Urinary bladder (tissue), 4 donors: ENCODE data around the gene COG2. TPM values are rescaled to one million over a fixed set of nuclear protein-coding genes. Genes with fewer than 3 reads are reported as not detected.

Experiments used
- DNase-seq: peaks from one replicate; pipeline ENCODE4 v3.0.0-alpha.2; 2015; ENCODE audit errors: extremely low spot score
- H3K27ac ChIP-seq: one replicate; pipeline ENCODE4 v1.5.1; 2013; ENCODE audit warnings: low read depth, mild to moderate bottlenecking, moderate library complexity
- H3K36me3 ChIP-seq: one replicate; pipeline ENCODE4 v1.6.1; 2013; ENCODE audit warnings: mild to moderate bottlenecking, moderate library complexity; ENCODE audit not compliant: insufficient read depth
- H3K4me1 ChIP-seq: one replicate; pipeline ENCODE4 v1.6.1; 2013; ENCODE audit warnings: mild to moderate bottlenecking, moderate library complexity; ENCODE audit not compliant: insufficient read depth
- H3K4me3 ChIP-seq: one replicate; pipeline ENCODE4 v1.5.1; 2013; ENCODE audit warnings: low read depth, low read length
- WGBS: extraction: QIAGEN DNeasy Blood & Tissue Kit; methylation state at CpG from one replicate; pipeline ENCODE4 v1.1.7; 2013; 5-methylcytosine and 5-hydroxymethylcytosine counted together
- polyA plus RNA-seq: library from polyadenylated mRNA; stranded (reverse); fragments of 200-250 nt; gene quantifications from one replicate; pipeline ENCODE4 v1.2.3, GENCODE V29; 2013
- total RNA-seq: library from RNA; depleted of rRNA; stranded (reverse); fragments of >200 nt; gene quantifications from one replicate; pipeline ENCODE4 v1.2.3, GENCODE V29; 2014
- donor health status: healthy with polysubstance abuse.
- donor health status: healthy.

The COG2 gene
- total and polyA plus RNA-seq, 2 donors: 14.3 to 29.1 TPM

DNA sequence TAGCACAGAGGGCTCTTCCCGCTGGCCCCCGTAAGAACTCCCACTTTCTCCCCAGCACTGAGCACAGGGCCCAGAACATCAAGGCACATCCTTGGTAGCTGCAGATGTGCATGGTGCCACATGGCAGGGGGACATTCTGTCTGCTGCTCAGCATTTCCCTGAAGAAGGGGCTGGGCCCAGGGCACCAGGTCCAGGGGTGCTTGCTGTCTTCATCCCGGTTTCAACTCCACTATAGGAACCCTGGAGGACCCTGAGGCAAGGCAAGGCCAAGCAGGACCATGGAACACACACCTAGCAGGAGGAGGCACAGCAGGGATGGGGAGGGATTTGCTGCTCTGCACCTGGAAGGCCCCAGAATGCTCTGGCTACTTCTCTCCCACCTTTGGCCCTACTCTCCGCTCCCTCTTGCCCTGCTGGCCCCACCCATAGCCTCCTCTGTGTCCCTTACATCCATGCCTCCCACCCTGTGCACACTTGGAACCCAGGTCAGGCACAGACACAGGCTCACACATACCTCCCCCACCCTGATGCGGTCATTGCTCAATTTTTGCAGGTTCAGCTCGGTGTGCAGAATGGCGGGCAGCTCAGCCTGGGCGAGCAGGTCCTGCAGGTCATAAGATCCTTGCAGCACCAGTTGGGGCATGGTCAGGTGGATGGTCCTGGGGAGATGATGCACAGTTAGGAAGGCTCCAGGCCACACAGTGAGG is 61.6 kb downstream of the COG2 start:
- Histone ChIP-seq H3K4me3 (no peak overlapping the region), H3K27ac (no peak overlapping the region), H3K36me3 (no peaks in the 10 kb centered on the region), H3K4me1 (no peaks in the 10 kb centered on the region)
- DNase-seq: no peak
- 93% methylated on average over 8 of the region's 8 CpGs for WGBS

DNA sequence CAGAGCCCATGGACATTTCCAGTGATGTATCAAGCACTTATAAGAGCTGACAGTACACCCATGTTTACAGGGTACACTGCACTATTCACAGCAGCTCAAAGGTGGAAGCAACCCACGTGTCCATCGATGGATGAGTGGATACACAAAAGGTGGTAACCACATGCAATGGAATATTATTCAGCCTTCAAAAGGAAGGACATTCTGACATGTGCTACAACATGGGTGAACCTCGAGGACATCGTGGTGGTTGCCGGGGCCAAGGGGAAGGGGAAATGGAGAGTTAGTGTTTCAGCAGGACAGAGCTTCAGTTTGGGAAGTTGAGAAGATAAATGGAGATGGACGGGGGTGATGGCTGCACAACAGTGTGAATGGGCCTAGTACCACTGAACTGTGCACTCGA is 62.5 kb downstream of the COG2 start:
- no peak for DNase-seq
- Histone ChIP-seq H3K27ac (no peak overlapping the region), H3K4me3 (no peak overlapping the region), H3K4me1 (no peaks in the 10 kb centered on the region), H3K36me3 (no peaks in the 10 kb centered on the region)
- WGBS: 93% methylated on average over 7 of the region's 7 CpGs

DNA sequence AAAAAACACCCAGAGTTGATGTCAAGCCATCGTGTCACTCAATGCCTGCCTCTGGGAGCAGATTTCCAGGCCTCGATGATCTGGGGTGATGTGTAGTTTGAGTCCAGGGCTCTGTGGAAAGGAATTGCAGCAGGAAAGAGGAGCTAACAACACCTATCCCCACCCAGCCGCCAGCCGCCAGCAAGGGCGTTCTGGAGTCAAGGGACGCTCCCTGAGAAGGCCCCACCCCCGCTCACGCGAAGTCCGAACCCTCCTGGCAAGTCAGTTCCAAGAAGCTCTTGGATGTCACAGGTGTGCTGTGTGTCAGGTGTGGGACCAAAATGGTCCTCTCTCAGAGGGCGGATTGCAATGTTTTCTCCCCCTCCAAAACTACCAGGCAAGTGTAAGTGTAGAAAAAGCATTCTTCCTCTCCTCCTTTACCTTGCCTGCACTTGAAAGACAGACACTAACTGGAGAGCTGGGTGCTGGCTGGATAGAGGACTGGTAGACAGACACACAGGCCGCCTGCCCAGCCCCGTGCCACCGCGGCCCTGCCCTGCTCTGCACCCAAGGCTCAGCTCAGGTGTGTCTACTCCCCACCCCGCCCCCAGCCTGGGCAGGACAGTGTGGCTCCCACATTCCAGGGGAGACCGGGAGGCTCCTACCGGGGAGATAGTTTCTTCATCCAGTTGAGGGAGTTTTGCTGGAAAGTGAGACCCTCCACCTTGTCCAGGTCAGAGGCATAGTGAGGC is 63.2 kb downstream of the COG2 start:
- H3K4me3 ChIP-seq: no peak overlapping the region
- H3K4me1 ChIP-seq: no peaks in the 10 kb centered on the region
- no peak for DNase-seq
- H3K27ac ChIP-seq: no peak overlapping the region
- H3K36me3 ChIP-seq: no peaks in the 10 kb centered on the region
- 88% methylated on average over 18 of the region's 18 CpGs for WGBS

DNA sequence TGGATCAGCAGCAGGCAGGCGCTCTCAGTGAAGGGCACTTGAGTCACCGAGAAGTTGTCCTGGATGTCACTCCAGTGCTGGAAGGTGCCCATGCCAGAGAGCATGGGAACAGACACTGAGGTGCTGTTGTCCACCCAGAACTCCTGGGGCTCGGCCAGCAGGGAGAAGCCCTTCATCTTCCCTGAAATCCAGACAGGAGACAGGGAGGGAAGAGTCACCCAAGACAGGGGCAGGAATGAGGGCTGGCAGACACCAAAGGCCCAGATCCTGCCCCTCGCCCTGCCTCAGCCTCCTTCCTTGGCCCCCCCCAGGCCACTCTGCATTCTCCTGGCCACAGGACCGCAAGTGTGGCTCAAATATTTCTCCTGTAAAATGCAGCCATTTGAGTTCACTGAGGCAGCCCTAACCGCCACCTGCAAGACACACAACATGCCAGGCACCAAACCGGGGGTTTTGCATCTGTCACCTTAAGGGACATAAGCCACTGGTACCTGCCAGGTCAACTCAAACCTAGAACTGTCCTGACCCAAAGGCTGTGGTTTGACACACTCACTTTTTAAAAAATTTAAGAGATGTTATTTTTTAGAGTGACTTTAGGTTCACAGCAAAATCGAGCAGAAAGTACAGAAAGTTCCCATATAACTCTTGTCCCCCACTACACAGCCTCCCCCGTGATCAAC is 63.9 kb downstream of the COG2 start:
- no peak for DNase-seq
- 90% methylated on average over 9 of the region's 9 CpGs for WGBS
- Histone ChIP-seq H3K36me3 (no peaks in the 10 kb centered on the region), H3K27ac (no peak overlapping the region), H3K4me3 (no peak overlapping the region), H3K4me1 (no peaks in the 10 kb centered on the region)

DNA sequence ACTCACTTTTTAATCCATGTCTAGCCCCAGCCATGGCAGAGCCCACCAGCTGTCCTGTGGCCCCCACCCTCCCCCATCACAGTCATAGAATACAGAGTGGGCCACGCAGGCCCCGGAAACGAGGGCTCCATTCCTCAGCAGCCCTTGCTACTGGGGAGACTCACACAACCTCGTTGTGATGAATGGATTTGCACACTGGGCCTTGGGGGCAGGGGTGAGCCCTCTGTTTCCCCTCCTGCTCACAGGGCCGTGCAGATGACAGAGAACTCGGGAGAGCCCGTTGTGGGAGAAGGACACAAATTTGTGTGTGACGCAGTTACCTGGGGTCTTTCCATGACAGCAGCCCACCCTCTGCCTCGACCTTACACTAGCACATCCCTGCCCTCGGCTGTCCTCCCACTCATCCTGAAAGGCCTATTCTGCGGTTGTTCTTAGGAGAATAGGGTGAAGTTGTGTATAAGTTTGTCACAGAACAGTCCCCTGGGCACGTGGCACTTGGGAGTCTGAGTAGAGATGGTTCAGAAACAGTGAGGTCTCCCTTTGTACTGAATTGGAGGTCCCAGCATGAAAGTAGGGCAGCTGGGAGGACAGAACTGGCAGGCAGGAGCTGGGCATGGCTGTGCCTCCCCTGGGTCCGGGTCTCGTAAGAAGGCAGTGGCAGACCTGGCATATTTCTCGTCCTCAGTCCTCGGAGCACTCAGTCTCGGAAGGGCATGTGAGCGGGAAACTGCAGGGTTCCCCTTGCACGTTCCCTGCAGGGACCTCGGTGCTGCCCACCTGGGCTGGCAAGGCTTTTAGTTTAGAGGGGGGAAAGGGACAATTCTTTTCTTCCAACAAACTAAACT is 64.8 kb downstream of the COG2 start:
- DNase-seq: no peak
- no peaks in the 10 kb centered on the region for H3K36me3 ChIP-seq
- H3K4me1 ChIP-seq: no peaks in the 10 kb centered on the region
- WGBS: 87% methylated on average over 20 of the region's 20 CpGs
- H3K27ac ChIP-seq: no peak overlapping the region
- no peak overlapping the region for H3K4me3 ChIP-seq

DNA sequence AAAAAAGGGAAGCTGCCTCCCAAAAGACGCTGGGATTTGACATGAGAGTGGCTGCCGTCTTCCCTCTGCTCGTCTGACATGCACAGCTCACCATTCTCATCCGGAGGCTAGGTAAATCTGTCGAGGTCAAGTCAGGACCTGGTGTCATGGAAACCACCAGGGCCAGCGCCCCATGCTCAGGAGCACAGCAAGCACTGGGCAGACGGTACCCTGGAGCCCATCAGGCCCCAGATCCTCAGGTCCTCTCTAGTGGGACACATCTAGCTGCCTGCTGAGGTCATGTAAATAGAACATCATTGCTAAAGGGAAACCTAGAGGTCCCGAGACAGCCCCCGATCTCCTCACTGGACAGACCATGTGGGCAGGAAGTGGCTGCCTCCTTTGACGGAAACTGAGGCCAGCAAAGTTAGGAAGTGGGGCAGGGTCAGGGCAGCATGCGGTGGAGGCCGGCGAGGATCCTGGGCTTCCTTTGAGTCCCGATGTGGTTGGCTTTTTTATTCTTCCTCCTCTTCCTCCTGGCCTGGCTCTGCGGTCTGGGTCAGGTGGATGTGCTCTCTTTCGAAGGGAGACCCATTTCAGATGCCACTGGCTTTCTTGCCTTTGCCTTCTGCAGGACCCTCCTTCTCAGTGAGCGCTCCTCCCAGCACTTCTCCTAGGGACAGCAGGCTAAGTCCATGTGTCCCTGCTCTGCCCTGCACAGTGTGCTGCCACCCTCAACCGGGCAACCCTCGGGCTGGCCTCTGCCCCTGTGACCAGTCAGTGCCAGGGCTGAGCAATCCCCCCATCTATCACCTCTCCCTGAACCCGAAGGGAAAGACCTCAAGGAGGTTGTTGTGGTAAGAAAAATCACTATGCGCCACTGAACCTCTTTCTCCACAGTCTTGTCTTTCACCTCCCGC is 65.7 kb downstream of the COG2 start:
- 72% methylated on average over 22 of the region's 22 CpGs for WGBS
- no peak overlapping the region for H3K4me3 ChIP-seq
- no peak for DNase-seq
- H3K4me1 ChIP-seq: no peaks in the 10 kb centered on the region
- no peaks in the 10 kb centered on the region for H3K36me3 ChIP-seq
- H3K27ac ChIP-seq: no peak overlapping the region

DNA sequence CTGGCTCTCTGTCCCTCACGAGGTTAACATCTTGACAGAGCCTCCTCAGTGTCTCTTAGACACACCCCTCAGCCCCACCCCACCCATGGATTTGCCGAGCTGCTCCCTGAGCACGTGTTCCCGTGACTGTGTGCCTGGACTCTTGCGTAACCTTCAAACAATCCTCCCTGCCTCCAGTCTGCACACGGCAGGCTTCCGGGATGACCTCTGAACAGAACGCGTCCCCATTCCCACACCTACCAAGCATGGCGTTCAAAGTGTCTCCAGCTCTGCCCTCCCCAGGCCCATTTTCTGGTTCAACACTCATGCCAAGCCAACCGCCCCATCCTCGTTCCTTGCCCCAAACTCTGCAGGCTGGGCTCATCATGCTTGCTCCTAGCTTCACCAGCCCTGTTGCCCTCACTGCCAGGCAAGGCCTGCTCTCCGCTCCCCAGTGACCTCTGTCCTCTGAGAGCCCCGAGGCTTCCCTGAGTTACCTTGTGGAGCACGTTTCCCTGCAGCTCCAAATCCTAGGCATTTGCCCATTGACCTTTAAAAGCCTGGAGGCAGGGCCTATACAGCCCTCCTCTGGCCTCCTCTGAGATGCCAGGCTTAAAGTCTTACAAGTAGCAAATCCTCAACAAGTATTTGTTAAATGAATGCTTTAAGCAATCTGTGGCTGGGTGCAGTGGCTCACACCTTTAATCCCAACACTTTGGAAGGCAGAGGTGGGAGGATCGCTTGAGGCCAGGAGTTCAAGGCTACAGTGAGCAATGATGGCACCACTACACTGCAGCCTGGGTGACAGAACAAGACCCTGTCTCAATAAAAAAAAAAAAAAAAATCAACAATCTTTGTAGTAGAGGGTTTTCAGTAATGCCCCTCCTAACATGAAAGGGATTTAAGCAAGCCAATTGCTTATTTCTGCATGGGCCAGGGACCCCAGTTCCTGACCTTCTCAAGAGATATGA is 66.6 kb downstream of the COG2 start:
- H3K27ac ChIP-seq: no peak overlapping the region
- H3K4me3 ChIP-seq: no peak overlapping the region
- DNase-seq: no peak
- H3K4me1 ChIP-seq: no peaks in the 10 kb centered on the region
- WGBS: 76% methylated on average over 16 of the region's 16 CpGs
- no peaks in the 10 kb centered on the region for H3K36me3 ChIP-seq

DNA sequence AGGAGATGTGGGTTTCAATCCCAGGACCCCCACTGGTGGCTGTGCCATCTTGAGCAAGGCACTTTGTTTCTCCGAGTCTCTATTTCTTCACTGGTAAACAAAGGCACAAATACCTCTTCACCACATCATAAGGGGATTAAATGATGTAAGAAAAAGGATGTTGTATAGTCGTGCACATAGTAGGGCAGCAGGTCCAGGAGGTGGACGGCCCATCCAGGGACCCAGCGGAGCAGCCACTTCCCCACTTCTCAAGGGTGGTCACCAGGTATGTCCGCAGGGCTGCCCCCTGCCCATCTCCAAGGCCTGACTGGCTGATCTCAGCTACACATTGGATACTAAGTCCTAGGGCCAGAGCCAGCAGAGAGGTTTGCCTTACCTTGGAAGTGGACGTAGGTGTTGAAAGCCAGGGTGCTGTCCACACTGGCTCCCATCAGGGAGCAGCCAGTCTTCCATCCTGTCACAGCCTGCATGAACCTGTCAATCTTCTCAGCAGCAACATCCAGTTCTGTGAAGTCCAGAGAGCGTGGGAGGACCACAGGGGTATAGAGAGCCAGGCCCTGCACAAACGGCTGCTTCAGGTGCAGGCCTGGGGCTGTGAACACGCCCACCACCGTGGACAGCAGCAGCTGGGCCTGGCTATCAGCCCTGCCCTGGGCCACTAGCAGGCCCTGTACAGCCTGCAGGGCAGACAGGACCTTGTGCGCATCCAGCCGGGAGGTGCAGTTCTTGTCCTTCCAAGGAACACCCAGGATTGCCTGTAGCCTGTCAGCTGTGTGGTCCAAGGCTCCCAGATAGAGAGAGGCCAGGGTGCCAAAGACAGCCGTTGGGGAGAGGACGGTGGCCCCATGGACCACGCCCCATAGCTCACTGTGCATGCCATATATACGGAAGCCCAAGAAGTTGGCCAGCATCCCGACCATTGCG is 67.6 kb downstream of the COG2 start:
- 83% methylated on average over 18 of the region's 18 CpGs for WGBS
- Histone ChIP-seq H3K27ac (no peak overlapping the region), H3K4me1 (no peaks in the 10 kb centered on the region), H3K4me3 (no peak overlapping the region), H3K36me3 (no peaks in the 10 kb centered on the region)
- no peak for DNase-seq

DNA sequence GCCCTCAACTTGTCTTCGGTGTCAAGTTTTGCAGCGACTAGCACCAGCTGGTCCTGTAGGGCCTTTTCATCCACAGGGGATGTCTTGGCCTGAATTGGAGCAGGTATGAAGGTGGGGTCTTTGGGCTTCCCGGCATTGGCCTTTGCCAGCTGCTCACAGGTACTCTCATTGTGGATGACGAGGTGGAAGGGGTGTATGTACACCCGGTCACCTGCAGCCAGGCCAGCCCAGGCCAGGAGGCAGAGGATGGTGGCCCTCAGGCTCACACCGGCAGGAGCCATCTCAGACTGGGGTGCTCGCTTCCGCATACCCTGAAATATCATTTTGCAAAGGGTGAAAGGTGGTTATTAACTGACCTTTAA is 68.2 kb downstream of the COG2 start:
- no peaks in the 10 kb centered on the region for H3K36me3 ChIP-seq
- H3K27ac ChIP-seq: no peak overlapping the region
- no peaks in the 10 kb centered on the region for H3K4me1 ChIP-seq
- no peak for DNase-seq
- no peak overlapping the region for H3K4me3 ChIP-seq
- 97% methylated on average over 8 of the region's 8 CpGs for WGBS

DNA sequence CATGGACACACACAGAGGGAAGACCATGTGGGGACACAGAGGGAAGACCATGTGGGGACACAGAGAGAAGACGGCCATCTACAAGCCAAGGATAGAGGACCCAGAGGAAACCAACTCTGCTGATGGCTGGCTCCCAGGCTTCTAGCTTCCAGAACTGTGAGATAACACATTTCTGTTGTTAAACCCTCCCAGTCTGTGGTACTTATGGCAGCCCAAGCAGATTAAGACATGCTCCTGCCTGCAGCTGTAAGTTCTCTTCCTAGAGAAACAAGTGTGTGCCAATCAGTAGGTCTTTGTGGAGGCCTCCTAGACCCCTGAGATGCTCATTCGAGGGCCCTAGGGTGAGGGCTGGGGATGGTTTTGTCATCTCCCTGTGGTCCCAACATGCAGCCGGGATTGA is 69.0 kb downstream of the COG2 start:
- H3K27ac ChIP-seq: no peak overlapping the region
- no peaks in the 10 kb centered on the region for H3K4me1 ChIP-seq
- DNase-seq: no peak
- WGBS: 88% methylated on average over 3 of the region's 3 CpGs
- H3K36me3 ChIP-seq: no peaks in the 10 kb centered on the region
- no peak overlapping the region for H3K4me3 ChIP-seq

DNA sequence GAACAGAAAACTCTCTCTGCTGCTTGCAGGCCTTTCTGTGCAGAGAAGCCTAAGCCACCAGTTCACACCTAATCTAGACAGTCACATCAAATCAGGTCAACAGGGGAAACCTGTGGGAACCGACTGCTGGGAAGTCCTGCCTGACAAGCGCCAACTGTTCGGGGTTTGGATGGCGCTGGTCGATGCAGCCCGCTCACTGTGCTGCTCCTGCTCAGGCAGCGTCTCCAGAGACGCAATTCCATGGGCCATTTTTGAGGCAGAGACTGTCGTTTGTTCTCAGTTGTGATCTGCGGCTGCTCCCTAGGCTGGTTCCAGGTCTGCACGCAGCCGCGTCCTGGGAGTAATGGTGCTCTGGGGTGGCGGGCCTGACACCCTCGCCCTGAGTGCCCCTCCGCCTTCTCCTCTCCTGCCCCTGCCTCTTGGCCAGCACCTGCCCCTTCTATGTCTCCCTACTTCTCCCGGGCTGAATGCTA is 70.2 kb downstream of the COG2 start:
- H3K27ac ChIP-seq: no peak overlapping the region
- 95% methylated on average over 17 of the region's 17 CpGs for WGBS
- H3K4me3 ChIP-seq: no peak overlapping the region
- no peak for DNase-seq
- H3K36me3 ChIP-seq: no peaks in the 10 kb centered on the region
- no peaks in the 10 kb centered on the region for H3K4me1 ChIP-seq
